ENCODE measurements around the gene EVC. TPM values are rescaled to one million over a fixed set of nuclear protein-coding genes. Genes with fewer than 3 reads are reported as not detected.

EVC gene
- total RNA-seq, 1 donor, result 58.2 TPM

DNA sequence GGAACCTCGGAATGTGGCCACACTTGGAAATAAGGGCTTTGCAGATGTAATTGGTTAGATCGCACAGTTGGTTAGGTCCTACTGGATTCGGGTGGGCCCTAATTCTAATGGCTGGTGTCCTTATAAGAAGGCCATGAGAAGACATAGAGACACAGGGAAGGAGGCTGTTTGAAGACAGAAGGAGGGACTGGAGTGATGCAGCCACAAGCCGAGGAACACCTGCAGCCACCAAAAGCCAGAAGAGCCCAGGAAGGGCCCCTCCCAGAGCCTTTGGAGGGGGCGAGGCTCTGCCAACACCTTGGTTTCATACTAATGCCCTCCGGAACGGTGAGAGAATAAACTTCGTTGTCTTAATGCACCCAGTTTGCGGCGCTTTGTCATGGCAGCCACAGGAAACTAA is 47.0 kb downstream of the EVC start:
- TF ChIP-seq, protein P1, sequence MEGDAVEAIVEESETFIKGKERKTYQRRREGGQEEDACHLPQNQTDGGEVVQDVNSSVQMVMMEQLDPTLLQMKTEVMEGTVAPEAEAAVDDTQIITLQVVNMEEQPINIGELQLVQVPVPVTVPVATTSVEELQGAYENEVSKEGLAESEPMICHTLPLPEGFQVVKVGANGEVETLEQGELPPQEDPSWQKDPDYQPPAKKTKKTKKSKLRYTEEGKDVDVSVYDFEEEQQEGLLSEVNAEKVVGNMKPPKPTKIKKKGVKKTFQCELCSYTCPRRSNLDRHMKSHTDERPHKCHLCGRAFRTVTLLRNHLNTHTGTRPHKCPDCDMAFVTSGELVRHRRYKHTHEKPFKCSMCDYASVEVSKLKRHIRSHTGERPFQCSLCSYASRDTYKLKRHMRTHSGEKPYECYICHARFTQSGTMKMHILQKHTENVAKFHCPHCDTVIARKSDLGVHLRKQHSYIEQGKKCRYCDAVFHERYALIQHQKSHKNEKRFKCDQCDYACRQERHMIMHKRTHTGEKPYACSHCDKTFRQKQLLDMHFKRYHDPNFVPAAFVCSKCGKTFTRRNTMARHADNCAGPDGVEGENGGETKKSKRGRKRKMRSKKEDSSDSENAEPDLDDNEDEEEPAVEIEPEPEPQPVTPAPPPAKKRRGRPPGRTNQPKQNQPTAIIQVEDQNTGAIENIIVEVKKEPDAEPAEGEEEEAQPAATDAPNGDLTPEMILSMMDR (IDR thresholded peaks at IDR 0.05; ENCODE audit: insufficient read depth, low read length), result no peak
- no peak overlapping the region for H3K4me3 ChIP-seq (ENCODE audit: low read depth, low read length)
- DNase-seq (ENCODE audit: low read depth), result no peak

DNA sequence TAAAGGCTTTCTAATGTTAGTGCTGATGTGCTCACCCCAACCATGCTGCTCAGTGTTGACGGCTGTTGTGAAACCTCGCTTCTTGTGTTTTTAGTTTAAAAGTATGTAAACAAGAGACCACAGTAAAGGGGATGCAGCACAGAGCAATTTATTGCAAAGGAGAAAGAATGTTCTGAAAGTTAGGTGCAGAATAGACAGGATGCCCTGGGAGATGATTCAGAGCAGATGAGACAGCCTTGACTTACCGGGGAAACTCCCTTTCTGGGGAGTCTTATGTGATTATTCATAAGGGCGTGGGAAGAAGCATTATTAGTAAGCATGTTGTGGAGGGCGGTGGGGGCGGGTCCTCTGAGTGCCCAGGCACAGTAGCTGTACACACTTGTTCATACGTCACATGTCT is 47.7 kb downstream of the EVC start:
- H3K4me3 ChIP-seq (ENCODE audit: low read depth, low read length), result no peak overlapping the region
- TF ChIP-seq, protein P1 (IDR thresholded peaks at IDR 0.05; ENCODE audit: insufficient read depth, low read length), result no peak

DNA sequence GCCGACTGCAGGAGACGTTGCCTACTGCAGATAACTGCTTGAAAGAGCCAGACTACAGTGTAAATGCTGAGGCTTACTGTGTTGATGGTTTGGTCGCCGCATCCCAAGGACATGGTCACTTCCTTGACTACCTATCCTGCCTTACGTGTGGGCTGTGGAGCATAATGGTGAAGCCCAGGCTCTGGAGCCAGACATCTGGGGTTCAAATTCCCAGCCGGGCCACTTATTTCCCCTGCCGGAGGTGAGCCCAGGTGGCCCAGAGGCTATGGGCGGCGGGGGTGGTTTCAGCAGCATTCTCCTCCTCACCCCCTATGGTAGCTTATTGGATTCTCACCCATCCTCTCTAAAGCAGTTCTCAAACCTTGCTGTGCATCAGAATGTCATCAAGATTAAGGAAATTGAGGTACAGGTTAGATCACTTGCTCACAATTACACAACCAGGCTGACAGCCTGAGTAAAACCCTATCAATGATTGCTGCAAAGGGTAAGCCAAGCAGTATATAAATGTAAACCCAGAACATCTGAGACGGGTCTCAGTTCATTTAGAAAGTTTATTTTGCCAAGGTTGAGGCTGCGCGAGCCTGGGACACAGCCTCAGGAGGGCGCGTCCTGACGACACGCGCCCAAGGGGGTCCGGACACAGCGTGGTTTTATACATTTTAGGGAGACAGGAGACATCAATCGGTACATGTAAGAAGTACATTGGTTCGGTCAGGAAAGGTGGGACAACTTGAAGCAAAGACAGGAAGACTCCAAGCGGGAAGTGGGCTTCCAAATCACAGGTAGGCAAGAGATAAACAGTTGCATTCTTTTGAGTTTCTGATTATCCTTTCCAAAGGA is 48.5 kb downstream of the EVC start:
- DNase-seq (ENCODE audit: low read depth), result no peak
- TF ChIP-seq, protein P1 (IDR thresholded peaks at IDR 0.05; ENCODE audit: insufficient read depth, low read length), result no peak

More for the DNA sequence above, 47.7 kb downstream of the EVC start:
- DNase-seq (ENCODE audit: low read depth), result peak; percentile 90

DNA sequence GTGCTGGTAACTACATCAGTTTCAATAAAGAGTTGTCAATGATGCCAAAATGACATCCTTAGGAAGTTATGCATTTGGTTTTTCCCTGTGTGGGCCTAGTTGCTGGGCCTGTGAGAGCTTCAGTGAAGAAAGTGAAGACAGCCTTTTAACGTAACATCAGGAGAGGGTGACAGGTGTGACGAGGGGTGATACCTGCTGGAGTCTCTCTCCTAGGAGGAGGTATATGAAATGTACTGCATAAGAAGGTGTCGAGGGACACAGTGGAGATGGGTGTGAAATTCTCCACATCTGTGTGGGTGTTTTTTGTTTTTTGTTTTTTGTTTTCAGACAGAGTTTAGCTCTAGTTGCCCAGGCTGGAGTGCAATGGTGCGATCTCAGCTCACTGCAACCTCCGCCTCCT is 49.2 kb downstream of the EVC start:
- H3K4me3 ChIP-seq (ENCODE audit: low read depth, low read length), result no peak overlapping the region
- no peak for DNase-seq (ENCODE audit: low read depth)
- TF ChIP-seq, protein P1 (IDR thresholded peaks at IDR 0.05; ENCODE audit: insufficient read depth, low read length), result no peak

More for the DNA sequence above, 48.5 kb downstream of the EVC start:
- H3K4me3 ChIP-seq (ENCODE audit: low read depth, low read length), result no peak overlapping the region

DNA sequence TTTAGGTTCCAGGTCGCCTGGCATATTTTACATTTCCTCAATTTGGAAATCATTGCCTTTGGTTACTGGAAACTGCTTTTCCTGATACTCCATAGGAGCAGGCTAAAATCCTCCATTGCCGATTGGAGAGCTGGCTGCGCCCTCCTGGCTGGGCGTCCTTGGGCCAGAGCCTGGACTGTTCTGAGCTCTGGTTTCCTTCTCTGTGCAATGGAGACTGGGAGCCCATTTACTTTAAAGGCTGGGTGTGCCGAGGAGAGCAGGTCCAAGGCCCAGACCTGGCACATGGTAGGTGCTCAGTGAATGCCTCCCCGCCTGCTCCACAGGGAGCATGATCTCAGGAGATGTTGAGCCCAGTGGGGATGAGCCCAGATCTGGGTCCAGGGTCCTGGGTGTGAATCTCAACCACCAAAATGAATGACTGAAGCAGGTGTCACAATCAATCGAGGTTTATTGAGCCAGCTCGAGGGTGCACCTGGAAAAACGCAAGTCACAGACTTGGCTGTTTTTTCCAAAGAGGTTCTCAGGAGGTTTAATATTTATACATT is 50.0 kb downstream of the EVC start:
- no peak for DNase-seq (ENCODE audit: low read depth)
- H3K4me3 ChIP-seq (ENCODE audit: low read depth, low read length), result no peak overlapping the region
- TF ChIP-seq, protein P1 (IDR thresholded peaks at IDR 0.05; ENCODE audit: insufficient read depth, low read length), result no peak

DNA sequence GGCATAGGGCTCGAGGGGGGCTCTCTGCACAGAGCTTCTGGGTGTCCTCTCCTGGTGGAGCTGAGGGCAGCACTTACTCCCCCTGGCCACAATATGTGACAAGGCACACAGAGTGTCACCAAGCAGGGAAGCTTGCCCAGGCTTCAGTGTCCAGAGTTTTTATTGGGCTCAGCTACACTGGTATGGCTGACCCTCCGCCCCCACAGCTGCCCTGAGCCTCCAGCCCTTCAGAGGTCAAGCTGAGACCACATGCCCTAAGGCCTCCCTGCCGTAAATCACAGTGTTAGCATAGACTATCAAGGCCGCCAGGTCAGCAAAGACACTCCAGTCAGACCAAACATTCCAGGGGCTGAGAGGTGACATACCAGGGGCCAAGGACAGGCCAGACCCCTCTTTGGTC is 59.0 kb downstream of the EVC start:
- no peak overlapping the region for H3K4me3 ChIP-seq (ENCODE audit: low read depth, low read length)
- no peak for DNase-seq (ENCODE audit: low read depth)

More for the DNA sequence above, 59.0 kb downstream of the EVC start:
- TF ChIP-seq, protein P1 (IDR thresholded peaks at IDR 0.05; ENCODE audit: insufficient read depth, low read length), result no peak
